ENCODE measurements around the gene TFAP2A.
A peak's percentile ranks its signal among the peaks of the same experiment; 100 is the strongest.

Gene TFAP2A

GRCh38 chr6:10414756-10415616, at the start of gene TFAP2A:
TFAP2A (minus strand) TSS chr6:10415074; CDS start chr6:10414991, 83 bp downstream.
- DNase-seq: peak; percentile 27

GRCh38 chr6:10463491-10464481, 48.9 kb upstream of the TFAP2A start:
- DNase-seq: no peak

- DNase-seq: no peak
These were observed 48.2 kb upstream of the TFAP2A start for GRCh38 chr6:10463040-10463439.

- no peak for DNase-seq
These were observed 47.0 kb upstream of the TFAP2A start for GRCh38 chr6:10461850-10462249.

- no peak for DNase-seq
These were observed 45.2 kb upstream of the TFAP2A start for GRCh38 chr6:10460096-10460495.

- DNase-seq: no peak
These were observed 43.4 kb upstream of the TFAP2A start for GRCh38 chr6:10458287-10458686.

GRCh38 chr6:10453596-10453995, 38.7 kb upstream of the TFAP2A start:
- DNase-seq: no peak

GRCh38 chr6:10451828-10452509, 37.1 kb upstream of the TFAP2A start:
- DNase-seq: peak; percentile 6

- DNase-seq: no peak
These were observed 36.5 kb upstream of the TFAP2A start for GRCh38 chr6:10451394-10451793.

- no peak for DNase-seq
These were observed 34.9 kb upstream of the TFAP2A start for GRCh38 chr6:10449751-10450150.

- no peak for DNase-seq
These were observed 33.2 kb upstream of the TFAP2A start for GRCh38 chr6:10448096-10448495.

- DNase-seq: no peak
These were observed 31.7 kb upstream of the TFAP2A start for GRCh38 chr6:10446548-10446947.

- DNase-seq: no peak
These were observed 26.8 kb upstream of the TFAP2A start for GRCh38 chr6:10441655-10442009.

- peak; percentile 73 for DNase-seq
These were observed 26.3 kb upstream of the TFAP2A start for GRCh38 chr6:10441004-10441654.

GRCh38 chr6:10437891-10438290, 23.0 kb upstream of the TFAP2A start:
- DNase-seq: no peak

- DNase-seq: no peak
These were observed 19.4 kb upstream of the TFAP2A start for GRCh38 chr6:10434235-10434634.

GRCh38 chr6:10433322-10433721, 18.4 kb upstream of the TFAP2A start:
- DNase-seq: no peak

GRCh38 chr6:10431423-10432164, 16.7 kb upstream of the TFAP2A start:
- no peak for DNase-seq

GRCh38 chr6:10429638-10430427, 15.0 kb upstream of the TFAP2A start:
- DNase-seq: peak; percentile 40

- DNase-seq: no peak
These were observed 12.0 kb upstream of the TFAP2A start for GRCh38 chr6:10426781-10427279.

All from fibroblast of skin of right quadriceps (primary cell).